Endothelial cell of umbilical vein (primary cell): Measurements from ENCODE around the gene NTNG1. TPM values are rescaled to one million over a fixed set of nuclear protein-coding genes. Genes with fewer than 3 reads are reported as not detected.

Experiments used
- BruUV-seq: library from RNA; stranded (reverse); fragments of 400-500 nt; replicated peaks from 2 replicates; lab custom pipeline; 2021; lab: Mats Ljungman, UMichigan
- CTCF ChIA-PET: fragments of 300-600, 350-600 bp; sonication (Branson Sonifier 250); formaldehyde crosslinking; loops from one replicate; lab custom pipeline; 2021; ENCODE audit warnings: antibody characterized with exemption, inconsistent platforms; lab: Charles Lee
- POLR2A ChIA-PET: fragments of 300-600, 350-600 bp; sonication (Branson Sonifier 250); formaldehyde crosslinking; loops from one replicate; lab custom pipeline; 2021; ENCODE audit warnings: antibody characterized with exemption, inconsistent platforms; lab: Charles Lee
- DNase-seq: peaks from one replicate; pipeline ENCODE4 v3.0.0-alpha.2; 2011; ENCODE audit warnings: low read depth, low spot score
- FAIRE-seq: peaks from 2 replicates; lab custom pipeline; 2011; peaks lifted over from hg19 to GRCh38; lab: Jason Lieb, UNC
- H2AFZ ChIP-seq: 2 replicates; pipeline ENCODE4 v1.6.0; 2012; ENCODE audit warnings: low read depth, low read length, control low read depth, inconsistent platforms
- H3K27ac ChIP-seq: 2 replicates; pipeline ENCODE4 v1.5.1; 2011; ENCODE audit warnings: low read depth, mild to moderate bottlenecking, control low read depth, low read length, moderate library complexity; ENCODE audit not compliant: insufficient read depth
- H3K27me3 ChIP-seq, 2 experiments: 2 replicates each; pipeline versions ENCODE4 v1.6.0 to v1.6.1; 2011; ENCODE audit warnings: low read length in 2 of 2, mixed read lengths in 1 of 2; ENCODE audit not compliant: control insufficient read depth in 2 of 2, insufficient read depth in 2 of 2
- H3K36me3 ChIP-seq, 2 experiments: 2 replicates in 1 of 2; 3 replicates in 1 of 2; pipeline ENCODE4 v1.5.1; 2011; ENCODE audit warnings: low read length in 2 of 2, mild to moderate bottlenecking in 1 of 2, moderate library complexity in 1 of 2; ENCODE audit not compliant: control insufficient read depth in 2 of 2, insufficient read depth in 2 of 2; ENCODE audit errors: extremely low read depth in 1 of 2
- H3K4me1 ChIP-seq: 3 replicates; pipeline ENCODE4 v1.5.1; 2011; ENCODE audit warnings: mild to moderate bottlenecking, low read length; ENCODE audit not compliant: control insufficient read depth, insufficient read depth; ENCODE audit errors: extremely low read depth
- H3K4me2 ChIP-seq: 2 replicates; pipeline ENCODE4 v1.6.1; 2011; ENCODE audit warnings: low read length, control low read depth, mixed read lengths; ENCODE audit not compliant: insufficient read depth
- H3K4me3 ChIP-seq, 3 experiments: fragments of 200-600 bp in 1 of 3; sonication (generic), shearing (Covaris generic) in 1 of 3; replicated peaks in 1 of 3; 2 replicates each; pipeline ENCODE4 v1.5.1; 2011 to 2016; ENCODE audit warnings: control low read depth in 3 of 3, low read length in 3 of 3, mild to moderate bottlenecking in 2 of 3, inconsistent platforms in 1 of 3, low read depth in 1 of 3, moderate library complexity in 1 of 3; ENCODE audit not compliant: insufficient read depth in 1 of 3
- H3K79me2 ChIP-seq: 2 replicates; pipeline ENCODE4 v1.6.0; 2012; ENCODE audit warnings: low read length, inconsistent platforms; ENCODE audit not compliant: control insufficient read depth, insufficient read depth
- H3K9ac ChIP-seq: replicated peaks from 2 replicates; pipeline ENCODE3; 2011; ENCODE audit warnings: low read length, control low read depth; ENCODE audit not compliant: insufficient read depth; ENCODE audit errors: extremely low read depth
- H3K9me1 ChIP-seq: replicated peaks from 3 replicates; pipeline ENCODE4 v1.6.0; 2011; ENCODE audit warnings: mild to moderate bottlenecking, low read length; ENCODE audit not compliant: control insufficient read depth, insufficient read depth; ENCODE audit errors: extremely low read depth
- H3K9me3 ChIP-seq: replicated peaks from 2 replicates; pipeline ENCODE4 v1.5.1; 2012; ENCODE audit warnings: low read length, inconsistent platforms; ENCODE audit not compliant: control insufficient read depth, insufficient read depth
- H4K20me1 ChIP-seq: replicated peaks from 2 replicates; pipeline ENCODE3; 2011; ENCODE audit warnings: mild to moderate bottlenecking, low read length; ENCODE audit not compliant: control insufficient read depth, insufficient read depth; ENCODE audit errors: extremely low read depth
- EZH2 ChIP-seq: IDR thresholded peaks from 2 replicates; pipeline ENCODE4 v1.6.1; 2012; ENCODE audit warnings: borderline replicate concordance, low read depth, mild to moderate bottlenecking, moderate library complexity, low read length, inconsistent platforms; ENCODE audit not compliant: severe bottlenecking
- FOS ChIP-seq: IDR thresholded peaks from 2 replicates; pipeline ENCODE4 v1.6.1; 2011; ENCODE audit warnings: mild to moderate bottlenecking, low read length, moderate library complexity, borderline replicate concordance; ENCODE audit not compliant: insufficient read depth
- GATA2 ChIP-seq: IDR thresholded peaks from 2 replicates; pipeline ENCODE4 v1.7.0; 2011; ENCODE audit warnings: low read depth, mild to moderate bottlenecking, moderate library complexity, mixed read lengths, low read length; ENCODE audit not compliant: insufficient read length, insufficient read depth
- JUN ChIP-seq: IDR thresholded peaks from 2 replicates; pipeline ENCODE4 v1.6.1; 2011; ENCODE audit warnings: borderline replicate concordance, low read depth; ENCODE audit not compliant: insufficient read length, insufficient read depth
- MYC ChIP-seq: IDR thresholded peaks from one replicate; pipeline ENCODE4 v1.6.1; 2011; ENCODE audit warnings: mild to moderate bottlenecking, low read depth, low read length
- POLR2A ChIP-seq: IDR thresholded peaks from 2 replicates; pipeline ENCODE4 v1.6.1; 2012; ENCODE audit warnings: low read depth, mild to moderate bottlenecking, control low read depth, low read length
- POLR2AphosphoS5 ChIP-seq: IDR thresholded peaks from 2 replicates; pipeline ENCODE4 v1.6.1; 2012; ENCODE audit warnings: low read depth, mild to moderate bottlenecking, control low read depth, low read length, moderate library complexity; ENCODE audit not compliant: insufficient read depth
- dilution Hi-C: fragments of 300-500 bp; cut with MboI; formaldehyde crosslinking; loops from one replicate; pipeline ENCODE4 v1.15.0; 2019; ENCODE audit warnings: low sequenced_read_pairs; ENCODE audit not compliant: extremely low pct_ligation_motif_present
- intact Hi-C: fragments of 100-400 bp; cut with micrococcal nuclease; formaldehyde crosslinking; loops from one replicate; pipeline ENCODE4 v1.10.0; 2022
- polyA plus RNA-seq, 4 experiments: library from polyadenylated mRNA; depleted of rRNA in 3 of 4; stranded (reverse) in 3 of 4; unstranded in 1 of 4; fragments of >200 nt; gene quantifications; 2 replicates each; pipeline versions ENCODE4 v1.2.1 to v1.2.3, GENCODE V29; 2011 to 2012; ENCODE audit warnings: missing spikeins in 1 of 4
- total RNA-seq: library from RNA; stranded (reverse); gene quantifications from 2 replicates; pipeline ENCODE4 v1.2.3, GENCODE V29; 2021
- TF ChIP-seq, protein P1 (sequence below), 2 donors: IDR thresholded peaks; 1 replicate in 1 of 2; 2 replicates in 1 of 2; pipeline ENCODE4 v1.5.1; 2011; ENCODE audit warnings: low read length in 2 of 2, mild to moderate bottlenecking in 2 of 2, moderate library complexity in 2 of 2, control low read depth in 1 of 2, inconsistent platforms in 1 of 2, low read depth in 1 of 2; ENCODE audit not compliant: insufficient read depth in 1 of 2; ENCODE audit errors: extremely low read depth in 1 of 2
- TF ChIP-seq, protein P2 (sequence below): IDR thresholded peaks from 2 replicates; pipeline ENCODE4 v1.6.1; 2011; ENCODE audit not compliant: insufficient read depth, insufficient read length

NTNG1 gene
- total and polyA plus RNA-seq, 2 donors (not counting 3 experiments of a cell fraction or from before 2014, with no cell fraction given), result not detected

DNA sequence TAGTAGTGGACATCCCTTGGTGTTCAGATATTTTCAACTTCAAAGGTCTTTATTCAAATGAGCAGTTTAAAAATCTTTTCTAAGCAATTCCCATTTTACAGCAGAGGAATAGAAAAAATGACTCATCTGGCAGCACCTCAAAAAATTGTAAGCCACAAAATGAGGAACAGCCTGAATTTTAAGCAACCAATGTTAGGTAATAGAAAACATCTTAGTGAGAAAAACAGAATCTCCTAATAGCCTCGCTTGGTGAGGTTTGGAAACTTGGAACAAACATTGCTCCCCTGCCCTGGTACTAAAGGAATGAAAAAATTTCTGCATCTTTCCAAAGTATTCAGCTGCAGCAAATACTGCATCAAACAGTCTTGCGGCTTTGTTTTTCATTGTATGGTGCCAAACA lies 264.4 kb downstream of the NTNG1 start:
- dilution Hi-C loops, result no loop called here
- H3K36me3 ChIP-seq, result no peaks in the 10 kb centered on the region
- ChIA-PET POLR2A (no interaction called here), CTCF (no interaction called here)
- H3K4me1 ChIP-seq, result no peaks in the 10 kb centered on the region
- FAIRE-seq, result no peak
- DNase-seq, result no peak
- no peaks in the 10 kb centered on the region for H4K20me1 ChIP-seq
- no peaks in the 10 kb centered on the region for H3K27me3 ChIP-seq
- no peak overlapping the region for H2AFZ ChIP-seq
- H3K4me3 ChIP-seq, result no peak overlapping the region
- H3K4me2 ChIP-seq, result no peak overlapping the region
- H3K9ac ChIP-seq, result no peak overlapping the region
- no peak for TF ChIP-seq EZH2
- TF ChIP-seq, protein P1, sequence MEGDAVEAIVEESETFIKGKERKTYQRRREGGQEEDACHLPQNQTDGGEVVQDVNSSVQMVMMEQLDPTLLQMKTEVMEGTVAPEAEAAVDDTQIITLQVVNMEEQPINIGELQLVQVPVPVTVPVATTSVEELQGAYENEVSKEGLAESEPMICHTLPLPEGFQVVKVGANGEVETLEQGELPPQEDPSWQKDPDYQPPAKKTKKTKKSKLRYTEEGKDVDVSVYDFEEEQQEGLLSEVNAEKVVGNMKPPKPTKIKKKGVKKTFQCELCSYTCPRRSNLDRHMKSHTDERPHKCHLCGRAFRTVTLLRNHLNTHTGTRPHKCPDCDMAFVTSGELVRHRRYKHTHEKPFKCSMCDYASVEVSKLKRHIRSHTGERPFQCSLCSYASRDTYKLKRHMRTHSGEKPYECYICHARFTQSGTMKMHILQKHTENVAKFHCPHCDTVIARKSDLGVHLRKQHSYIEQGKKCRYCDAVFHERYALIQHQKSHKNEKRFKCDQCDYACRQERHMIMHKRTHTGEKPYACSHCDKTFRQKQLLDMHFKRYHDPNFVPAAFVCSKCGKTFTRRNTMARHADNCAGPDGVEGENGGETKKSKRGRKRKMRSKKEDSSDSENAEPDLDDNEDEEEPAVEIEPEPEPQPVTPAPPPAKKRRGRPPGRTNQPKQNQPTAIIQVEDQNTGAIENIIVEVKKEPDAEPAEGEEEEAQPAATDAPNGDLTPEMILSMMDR (IDR thresholded peaks at IDR 0.05; ENCODE audit: extremely low read depth in 1 of 2, insufficient read depth in 1 of 2, low read depth in 1 of 2, low read length in 2 of 2), result no peak
- no peak for TF ChIP-seq POLR2AphosphoS5
- no peak for TF ChIP-seq FOS
- TF ChIP-seq, protein P2, sequence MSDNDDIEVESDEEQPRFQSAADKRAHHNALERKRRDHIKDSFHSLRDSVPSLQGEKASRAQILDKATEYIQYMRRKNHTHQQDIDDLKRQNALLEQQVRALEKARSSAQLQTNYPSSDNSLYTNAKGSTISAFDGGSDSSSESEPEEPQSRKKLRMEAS, result no peak
- no peak for TF ChIP-seq MYC
- TF ChIP-seq POLR2A, result no peak
- no peak for TF ChIP-seq GATA2
- no peak for TF ChIP-seq JUN
- H3K9me1 ChIP-seq, result no peaks in the 10 kb centered on the region
- H3K9me3 ChIP-seq, result no peaks in the 10 kb centered on the region
- no peak overlapping the region for H3K27ac ChIP-seq
- H3K79me2 ChIP-seq, result no peaks in the 10 kb centered on the region
- BruUV-seq, result no TSS peak
- intact Hi-C loops, result no loop called here
